ENCODE data around the gene LIN9. TPM values are rescaled to one million over a fixed set of nuclear protein-coding genes. Genes with fewer than 3 reads are reported as not detected.
"Not testable (repeated sequence)": the region's sequence is repeated elsewhere in the genome, so short reads cannot be mapped to it uniquely, and the experiment has no call there.

The LIN9 gene
- total and polyA plus RNA-seq, 2 experiments from 2014 or later: 9.7 to 11.3 TPM

- H3K9me3 ChIP-seq (ENCODE audit: low read depth): no peaks in the 10 kb centered on the region
- TF ChIP-seq, protein P1, sequence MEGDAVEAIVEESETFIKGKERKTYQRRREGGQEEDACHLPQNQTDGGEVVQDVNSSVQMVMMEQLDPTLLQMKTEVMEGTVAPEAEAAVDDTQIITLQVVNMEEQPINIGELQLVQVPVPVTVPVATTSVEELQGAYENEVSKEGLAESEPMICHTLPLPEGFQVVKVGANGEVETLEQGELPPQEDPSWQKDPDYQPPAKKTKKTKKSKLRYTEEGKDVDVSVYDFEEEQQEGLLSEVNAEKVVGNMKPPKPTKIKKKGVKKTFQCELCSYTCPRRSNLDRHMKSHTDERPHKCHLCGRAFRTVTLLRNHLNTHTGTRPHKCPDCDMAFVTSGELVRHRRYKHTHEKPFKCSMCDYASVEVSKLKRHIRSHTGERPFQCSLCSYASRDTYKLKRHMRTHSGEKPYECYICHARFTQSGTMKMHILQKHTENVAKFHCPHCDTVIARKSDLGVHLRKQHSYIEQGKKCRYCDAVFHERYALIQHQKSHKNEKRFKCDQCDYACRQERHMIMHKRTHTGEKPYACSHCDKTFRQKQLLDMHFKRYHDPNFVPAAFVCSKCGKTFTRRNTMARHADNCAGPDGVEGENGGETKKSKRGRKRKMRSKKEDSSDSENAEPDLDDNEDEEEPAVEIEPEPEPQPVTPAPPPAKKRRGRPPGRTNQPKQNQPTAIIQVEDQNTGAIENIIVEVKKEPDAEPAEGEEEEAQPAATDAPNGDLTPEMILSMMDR (IDR thresholded peaks at IDR 0.05; ENCODE audit: low read depth, low read length): no peak
- H3K4me1 ChIP-seq (ENCODE audit: low read depth): peaks cover 43% of the 10 kb centered on the region
- DNase-seq (ENCODE audit: low read depth in 1 of 2, low spot score in 1 of 2): peak in 1 of 2 donors; percentile 52
- H3K27ac ChIP-seq: peak overlapping the region; percentile 100
- H3K4me3 ChIP-seq: no peak overlapping the region
- no peaks in the 10 kb centered on the region for H3K27me3 ChIP-seq
- peaks cover 3% of the 10 kb centered on the region for H3K36me3 ChIP-seq
Observed at GRCh38 chr1:226274138-226274537, 34.8 kb downstream of the LIN9 start.

DNA sequence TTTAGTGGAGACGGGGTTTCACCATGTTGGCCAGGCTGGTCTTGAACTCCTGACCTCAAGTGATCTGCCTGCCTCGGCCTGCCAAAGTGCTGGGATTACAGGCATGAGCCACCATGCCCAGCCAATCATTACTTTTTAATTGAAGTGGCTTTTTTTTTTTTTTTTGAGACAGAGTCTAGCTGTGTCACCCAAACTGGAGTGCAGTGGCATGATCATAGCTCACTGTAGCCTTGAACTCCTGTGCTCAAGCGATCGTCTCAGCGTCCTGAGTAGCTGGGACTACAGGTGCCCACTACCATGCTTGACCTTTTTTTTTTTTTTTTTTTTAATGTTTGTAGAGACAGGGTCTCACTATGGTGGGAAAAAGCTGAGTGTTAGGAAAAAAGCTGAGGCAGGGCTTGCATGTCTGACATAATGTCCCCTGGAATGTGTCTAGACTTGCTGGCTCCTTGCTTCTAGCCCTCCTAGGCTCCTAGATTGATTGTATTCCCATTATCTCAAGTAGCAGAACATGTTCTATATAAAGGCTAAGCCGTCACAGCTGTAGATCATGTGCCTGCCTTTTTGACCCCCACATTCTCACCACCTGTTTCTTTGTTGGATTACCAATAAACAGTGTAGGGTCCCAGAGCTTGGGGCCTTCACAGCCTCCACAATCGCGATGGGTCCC, 36.6 kb downstream of the LIN9 start:
- peak overlapping the region; percentile 100 for H3K27ac ChIP-seq
- peaks cover 46% of the 10 kb centered on the region for H3K4me1 ChIP-seq (ENCODE audit: low read depth)
- DNase-seq (ENCODE audit: low read depth in 1 of 2, low spot score in 1 of 2): peak in 1 of 2 donors; percentile 77
- H3K4me3 ChIP-seq; H3K36me3 ChIP-seq; H3K27me3 ChIP-seq; H3K9me3 ChIP-seq (ENCODE audit: low read depth): not testable (repeated sequence)

DNA sequence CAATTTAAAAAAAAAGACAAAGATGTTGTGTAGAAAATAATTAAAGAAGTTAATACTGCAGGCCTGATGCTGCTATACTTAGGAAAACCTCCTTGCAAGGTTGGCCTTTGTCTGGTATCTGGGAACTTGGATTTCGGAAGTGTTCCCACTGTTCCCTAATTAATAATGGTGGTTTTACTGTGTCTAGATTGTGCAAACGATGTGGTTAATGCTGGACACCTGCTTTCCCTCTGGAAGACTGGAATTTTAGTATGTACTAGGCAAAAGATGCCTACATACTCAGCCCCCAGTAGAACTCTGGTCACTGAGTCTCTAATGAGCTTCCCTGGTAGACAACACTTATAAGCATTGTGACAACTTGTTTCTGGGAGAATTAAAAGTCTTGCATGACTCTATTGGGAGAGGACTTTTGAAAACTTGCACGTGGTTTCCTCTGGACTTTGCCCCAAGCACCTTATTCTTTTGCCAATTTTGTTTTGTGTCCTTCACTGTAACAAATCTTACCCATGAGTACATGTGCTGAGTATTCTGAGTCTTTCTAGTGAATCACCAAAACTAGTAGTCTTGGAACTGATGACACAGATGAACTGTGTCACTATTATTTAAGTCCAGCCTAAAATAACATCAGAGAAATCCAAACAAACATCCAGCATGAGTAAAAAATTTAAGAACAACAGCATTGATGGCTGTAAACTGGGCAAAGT, 40.4 kb downstream of the LIN9 start:
- no peak for DNase-seq (ENCODE audit: low read depth in 1 of 2, low spot score in 1 of 2)

DNA sequence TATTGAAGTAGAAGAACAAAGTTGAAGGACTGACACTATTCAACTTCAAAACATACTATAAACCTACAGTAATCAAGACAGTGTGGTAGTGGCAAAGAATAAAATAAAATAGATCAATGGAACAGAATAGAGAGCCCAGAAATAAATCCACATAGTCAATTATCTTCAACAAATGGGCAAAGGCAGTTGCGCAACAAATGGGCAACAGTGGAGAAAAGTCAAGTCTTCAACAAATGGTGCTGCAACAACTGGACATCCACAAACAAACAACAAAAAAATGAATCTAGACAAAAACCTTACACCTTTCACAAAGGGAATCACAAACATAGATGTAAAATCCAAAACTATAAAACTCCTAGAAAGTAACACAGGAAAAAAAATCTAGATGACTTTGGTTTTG, 47.1 kb downstream of the LIN9 start:
- H3K9me3 ChIP-seq (ENCODE audit: low read depth): no peaks in the 10 kb centered on the region
- TF ChIP-seq, protein P1 (IDR thresholded peaks at IDR 0.05; ENCODE audit: low read depth, low read length): no peak
- H3K4me1 ChIP-seq (ENCODE audit: low read depth): no peaks in the 10 kb centered on the region
- H3K36me3 ChIP-seq: no peaks in the 10 kb centered on the region
- no peak overlapping the region for H3K4me3 ChIP-seq
- H3K27me3 ChIP-seq: no peaks in the 10 kb centered on the region
- DNase-seq (ENCODE audit: low read depth in 1 of 2, low spot score in 1 of 2): no peak
- no peak overlapping the region for H3K27ac ChIP-seq

More for the DNA sequence above, 40.4 kb downstream of the LIN9 start:
- Histone ChIP-seq H3K9me3 (ENCODE audit: low read depth) (no peaks in the 10 kb centered on the region), H3K36me3 (no peaks in the 10 kb centered on the region), H3K4me1 (ENCODE audit: low read depth) (peaks cover 35% of the 10 kb centered on the region), H3K27ac (peak overlapping the region; percentile 28), H3K27me3 (no peaks in the 10 kb centered on the region), H3K4me3 (no peak overlapping the region)
- TF ChIP-seq, protein P1 (IDR thresholded peaks at IDR 0.05; ENCODE audit: low read depth, low read length): no peak

- Histone ChIP-seq H3K27ac (peak overlapping the region; percentile 72), H3K36me3 (no peaks in the 10 kb centered on the region), H3K9me3 (ENCODE audit: low read depth) (no peaks in the 10 kb centered on the region), H3K27me3 (no peaks in the 10 kb centered on the region), H3K4me1 (ENCODE audit: low read depth) (no peaks in the 10 kb centered on the region), H3K4me3 (no peak overlapping the region)
- TF ChIP-seq, protein P1 (IDR thresholded peaks at IDR 0.05; ENCODE audit: low read depth, low read length): no peak
- DNase-seq (ENCODE audit: low read depth in 1 of 2, low spot score in 1 of 2): peak in 1 of 2 donors; percentile 65
Observed at GRCh38 chr1:226255380-226255779, 53.6 kb downstream of the LIN9 start.

DNA sequence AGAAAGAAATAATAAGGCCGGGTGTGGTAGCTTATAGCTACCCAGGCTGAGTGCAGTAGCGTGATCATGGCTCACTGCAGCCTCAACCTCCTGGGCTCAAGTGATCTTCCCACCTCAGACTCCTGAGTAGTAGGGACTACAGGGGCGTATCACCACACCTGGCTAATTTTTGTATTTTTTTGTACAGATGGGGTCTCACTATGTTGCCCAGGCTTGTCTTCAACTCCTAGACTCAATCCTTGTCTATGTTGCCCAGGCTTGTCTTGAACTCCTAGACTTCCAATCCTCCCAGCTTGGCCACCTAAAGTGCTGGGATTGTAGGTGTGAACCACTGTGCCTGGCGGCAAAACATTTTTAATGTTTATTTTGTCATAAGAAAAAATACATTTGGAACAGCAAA, 55.0 kb downstream of the LIN9 start:
- peaks cover 2% of the 10 kb centered on the region for H3K36me3 ChIP-seq
- TF ChIP-seq, protein P1 (IDR thresholded peaks at IDR 0.05; ENCODE audit: low read depth, low read length): no peak

GRCh38 chr1:226252841-226253240, 56.1 kb downstream of the LIN9 start:
- H3K9me3 ChIP-seq (ENCODE audit: low read depth); H3K27ac ChIP-seq; H3K27me3 ChIP-seq; H3K36me3 ChIP-seq; DNase-seq (ENCODE audit: low read depth in 1 of 2, low spot score in 1 of 2); H3K4me3 ChIP-seq: not testable (repeated sequence)
- H3K4me1 ChIP-seq (ENCODE audit: low read depth): peaks cover 18% of the 10 kb centered on the region

More for the DNA sequence above, 55.0 kb downstream of the LIN9 start:
- H3K4me1 ChIP-seq (ENCODE audit: low read depth): peaks cover 7% of the 10 kb centered on the region
- no peaks in the 10 kb centered on the region for H3K9me3 ChIP-seq (ENCODE audit: low read depth)
- DNase-seq (ENCODE audit: low read depth in 1 of 2, low spot score in 1 of 2): no peak
- H3K4me3 ChIP-seq: no peak overlapping the region
- H3K27ac ChIP-seq: no peak overlapping the region
- H3K27me3 ChIP-seq: no peaks in the 10 kb centered on the region
